Esophagus muscularis mucosa (tissue), 4 donors: ENCODE measurements around the gene KCNJ5.

Experiments
- CTCF ChIP-seq, 3 experiments: fragments of 200-600 bp in 2 of 3; fragments of 450-650 bp in 1 of 3; sonication (generic) in 2 of 3; IDR thresholded peaks; one replicate each; pipeline ENCODE4 v1.5.1; 2017 to 2019; ENCODE audit warnings: antibody characterized with exemption in 3 of 3, mild to moderate bottlenecking in 2 of 3, moderate library complexity in 1 of 3
- EP300 ChIP-seq: sonication (generic); formaldehyde crosslinking; IDR thresholded peaks from one replicate; pipeline ENCODE4 v1.6.1; 2017; ENCODE audit warnings: antibody characterized with exemption
- POLR2A ChIP-seq: fragments of 450-650 bp; IDR thresholded peaks from one replicate; pipeline ENCODE4 v1.6.1; 2017; ENCODE audit warnings: antibody characterized with exemption, moderate library complexity, mild to moderate bottlenecking, low read depth
- POLR2AphosphoS5 ChIP-seq, 2 donors: sonication (generic); formaldehyde crosslinking; IDR thresholded peaks; one replicate each; pipeline ENCODE4 v1.6.1; 2017; ENCODE audit warnings: antibody characterized with exemption in 2 of 2

- TF ChIP-seq CTCF (IDR thresholded peaks at IDR 0.05) (no peak), POLR2A (no peak), EP300 (no peak), POLR2AphosphoS5 (IDR thresholded peaks at IDR 0.05) (no peak)
These were observed 73.3 kb downstream of the KCNJ5 start for GRCh38 chr11:128964463-128964930.
